HepG2 (cell line): ENCODE results near the gene FGD5. TPM values are rescaled to one million over a fixed set of nuclear protein-coding genes. Genes with fewer than 3 reads are reported as not detected.

Source experiments
- ATF7-NPFF ChIP-seq: sonication (generic); formaldehyde crosslinking; IDR thresholded peaks from 2 replicates; pipeline ENCODE4 v1.8.1; 2023; ENCODE audit warnings: mild to moderate bottlenecking, low read depth, missing genetic modification reagents, moderate library complexity
- EP300 ChIP-seq, 3 experiments: sonication (generic) in 1 of 3; formaldehyde crosslinking in 1 of 3; IDR thresholded peaks; 2 replicates each; pipeline versions ENCODE4 v1.5.1 to v1.6.1; 2011 to 2020; ENCODE audit warnings: low read depth in 2 of 3, low read length in 2 of 3, borderline replicate concordance in 1 of 3, improper control_type of control experiment in 1 of 3, mild to moderate bottlenecking in 1 of 3, missing genetic modification reagents in 1 of 3, moderate library complexity in 1 of 3
- HNF4A ChIP-seq: sonication (generic); formaldehyde crosslinking; IDR thresholded peaks from 2 replicates; pipeline ENCODE4 v1.4.0; 2020; ENCODE audit warnings: missing genetic modification reagents
- HOXA3 ChIP-seq: sonication (generic); formaldehyde crosslinking; IDR thresholded peaks from 2 replicates; pipeline ENCODE4 v1.5.0; 2020; ENCODE audit warnings: missing genetic modification reagents
- HOXD1 ChIP-seq: sonication (generic); formaldehyde crosslinking; IDR thresholded peaks from 2 replicates; pipeline ENCODE4 v1.5.0; 2020; ENCODE audit warnings: missing genetic modification reagents
- KAT8 ChIP-seq: IDR thresholded peaks from 2 replicates; pipeline ENCODE4 v1.6.1; 2016; ENCODE audit warnings: missing genetic modification reagents, missing compliant biosample characterization
- NFYB ChIP-seq: sonication (generic); formaldehyde crosslinking; IDR thresholded peaks from 2 replicates; pipeline ENCODE4 v1.4.0; 2020; ENCODE audit warnings: missing genetic modification reagents
- PTBP1 ChIP-seq: fragments of 200-400 bp; formaldehyde crosslinking; IDR thresholded peaks from 2 replicates; pipeline ENCODE4 v1.6.1; 2018; ENCODE audit warnings: low read length, low read depth; ENCODE audit not compliant: poor library complexity, severe bottlenecking
- RFX1 ChIP-seq: fragments of 450-650 bp; IDR thresholded peaks from 2 replicates; pipeline ENCODE4 v1.6.1; 2017
- TEAD3 ChIP-seq: optimal IDR thresholded peaks from 2 replicates; pipeline ENCODE3; 2016; ENCODE audit warnings: borderline replicate concordance
- ZBTB4 ChIP-seq: sonication (generic); formaldehyde crosslinking; IDR thresholded peaks from 2 replicates; pipeline ENCODE4 v1.4.0; 2020; ENCODE audit warnings: missing genetic modification reagents, mild to moderate bottlenecking, borderline replicate concordance
- ZNF20 ChIP-seq: sonication (generic); formaldehyde crosslinking; IDR thresholded peaks from 2 replicates; pipeline ENCODE4 v1.4.0; 2020; ENCODE audit warnings: mild to moderate bottlenecking, moderate library complexity, missing genetic modification reagents
- ZNF83 ChIP-seq: sonication (generic); formaldehyde crosslinking; IDR thresholded peaks from 2 replicates; pipeline ENCODE4 v1.4.0; 2020; ENCODE audit warnings: missing genetic modification reagents, mild to moderate bottlenecking, borderline replicate concordance
- polyA plus RNA-seq, 8 experiments: library from polyadenylated mRNA; depleted of rRNA in 3 of 8; stranded (reverse) in 7 of 8; unstranded in 1 of 8; fragments of >200 nt; fragmentation: Illumina TruSeq in 4 of 8; extraction: Trizol in 4 of 8; gene quantifications; 2 replicates each; pipeline versions ENCODE4 v1.2.1 to v1.2.3, GENCODE V29; 2011 to 2016; ENCODE audit warnings: low read depth in 4 of 8, missing spikeins in 1 of 8, mixed read lengths in 1 of 8; ENCODE audit not compliant: insufficient read depth in 1 of 8
- total RNA-seq, 5 experiments: library from RNA; depleted of rRNA; stranded (reverse); fragments of >200 nt; fragmentation: Illumina TruSeq; extraction: Trizol; gene quantifications; 2 replicates each; pipeline ENCODE4 v1.2.3, GENCODE V29; 2016; ENCODE audit warnings: low read depth in 1 of 5
- TF ChIP-seq, protein P1 (sequence below): sonication (generic); formaldehyde crosslinking; IDR thresholded peaks from 2 replicates; pipeline ENCODE4 v1.4.0; 2020; ENCODE audit warnings: missing genetic modification reagents
- TF ChIP-seq, protein P2 (sequence below), 2 experiments: fragments of 450-650 bp in 1 of 2; sonication (generic) in 1 of 2; formaldehyde crosslinking; IDR thresholded peaks; 2 replicates each; pipeline versions ENCODE4 v1.5.0 to v1.8.0; 2020 to 2022; ENCODE audit warnings: mild to moderate bottlenecking in 1 of 2, missing genetic modification reagents in 1 of 2
- TF ChIP-seq, protein P3 (sequence below): sonication (generic); formaldehyde crosslinking; IDR thresholded peaks from 2 replicates; pipeline ENCODE4 v1.5.0; 2020; ENCODE audit warnings: mild to moderate bottlenecking, missing genetic modification reagents

Gene FGD5
- total and polyA plus RNA-seq, 2 of the 13 experiments (the other 11 are each of a cell fraction or from before 2014, with no cell fraction given), result 0.17 TPM; not detected in 1

- TF ChIP-seq ZNF83 (CRISPR knock-in tag) (no peak), KAT8 (CRISPR knock-in tag) (peak; percentile 64), ZNF20 (CRISPR knock-in tag) (peak; percentile 19; the same call in 1 of the 2 replicates), ZBTB4 (CRISPR knock-in tag) (no peak), HOXA3 (CRISPR knock-in tag) (peak; percentile 90), ATF7-NPFF (no peak; the same call in 1 of the 2 replicates), TEAD3 (CRISPR knock-in tag) (no peak), NFYB (CRISPR knock-in tag) (peak; percentile 90), EP300 (IDR thresholded peaks at IDR 0.05; ENCODE audit: low read depth in 2 of 2, low read length in 2 of 2) (0 out of 4 replicates have a peak, but pooled peaks of 1 of the 2 experiments have one; percentile 11), EP300 (CRISPR knock-in tag; IDR thresholded peaks at IDR 0.05; ENCODE audit: borderline replicate concordance) (no peak), PTBP1 (no peak), HOXD1 (CRISPR knock-in tag) (no peak), HNF4A (CRISPR knock-in tag) (no peak), RFX1 (no peak)
- TF ChIP-seq, protein P1, sequence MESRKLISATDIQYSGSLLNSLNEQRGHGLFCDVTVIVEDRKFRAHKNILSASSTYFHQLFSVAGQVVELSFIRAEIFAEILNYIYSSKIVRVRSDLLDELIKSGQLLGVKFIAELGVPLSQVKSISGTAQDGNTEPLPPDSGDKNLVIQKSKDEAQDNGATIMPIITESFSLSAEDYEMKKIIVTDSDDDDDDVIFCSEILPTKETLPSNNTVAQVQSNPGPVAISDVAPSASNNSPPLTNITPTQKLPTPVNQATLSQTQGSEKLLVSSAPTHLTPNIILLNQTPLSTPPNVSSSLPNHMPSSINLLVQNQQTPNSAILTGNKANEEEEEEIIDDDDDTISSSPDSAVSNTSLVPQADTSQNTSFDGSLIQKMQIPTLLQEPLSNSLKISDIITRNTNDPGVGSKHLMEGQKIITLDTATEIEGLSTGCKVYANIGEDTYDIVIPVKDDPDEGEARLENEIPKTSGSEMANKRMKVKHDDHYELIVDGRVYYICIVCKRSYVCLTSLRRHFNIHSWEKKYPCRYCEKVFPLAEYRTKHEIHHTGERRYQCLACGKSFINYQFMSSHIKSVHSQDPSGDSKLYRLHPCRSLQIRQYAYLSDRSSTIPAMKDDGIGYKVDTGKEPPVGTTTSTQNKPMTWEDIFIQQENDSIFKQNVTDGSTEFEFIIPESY (CRISPR knock-in tag), result no peak
- TF ChIP-seq, protein P2, sequence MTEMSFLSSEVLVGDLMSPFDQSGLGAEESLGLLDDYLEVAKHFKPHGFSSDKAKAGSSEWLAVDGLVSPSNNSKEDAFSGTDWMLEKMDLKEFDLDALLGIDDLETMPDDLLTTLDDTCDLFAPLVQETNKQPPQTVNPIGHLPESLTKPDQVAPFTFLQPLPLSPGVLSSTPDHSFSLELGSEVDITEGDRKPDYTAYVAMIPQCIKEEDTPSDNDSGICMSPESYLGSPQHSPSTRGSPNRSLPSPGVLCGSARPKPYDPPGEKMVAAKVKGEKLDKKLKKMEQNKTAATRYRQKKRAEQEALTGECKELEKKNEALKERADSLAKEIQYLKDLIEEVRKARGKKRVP (CRISPR knock-in tag; IDR thresholded peaks at IDR 0.05), result peak in 1 of 2 experiments; percentile 10; a peak in 1 of 4 replicates
- TF ChIP-seq, protein P3, sequence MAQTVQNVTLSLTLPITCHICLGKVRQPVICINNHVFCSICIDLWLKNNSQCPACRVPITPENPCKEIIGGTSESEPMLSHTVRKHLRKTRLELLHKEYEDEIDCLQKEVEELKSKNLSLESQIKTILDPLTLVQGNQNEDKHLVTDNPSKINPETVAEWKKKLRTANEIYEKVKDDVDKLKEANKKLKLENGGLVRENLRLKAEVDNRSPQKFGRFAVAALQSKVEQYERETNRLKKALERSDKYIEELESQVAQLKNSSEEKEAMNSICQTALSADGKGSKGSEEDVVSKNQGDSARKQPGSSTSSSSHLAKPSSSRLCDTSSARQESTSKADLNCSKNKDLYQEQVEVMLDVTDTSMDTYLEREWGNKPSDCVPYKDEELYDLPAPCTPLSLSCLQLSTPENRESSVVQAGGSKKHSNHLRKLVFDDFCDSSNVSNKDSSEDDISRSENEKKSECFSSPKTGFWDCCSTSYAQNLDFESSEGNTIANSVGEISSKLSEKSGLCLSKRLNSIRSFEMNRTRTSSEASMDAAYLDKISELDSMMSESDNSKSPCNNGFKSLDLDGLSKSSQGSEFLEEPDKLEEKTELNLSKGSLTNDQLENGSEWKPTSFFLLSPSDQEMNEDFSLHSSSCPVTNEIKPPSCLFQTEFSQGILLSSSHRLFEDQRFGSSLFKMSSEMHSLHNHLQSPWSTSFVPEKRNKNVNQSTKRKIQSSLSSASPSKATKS, result no peak
Measured at GRCh38 chr3:14947886-14948608, 129.3 kb downstream of the FGD5 start (continued).
